HepG2 (cell line): ENCODE measurements around the gene ZNF48. TPM values are rescaled to one million over a fixed set of nuclear protein-coding genes. Genes with fewer than 3 reads are reported as not detected.

Experiments
- ATF1 ChIP-seq: IDR thresholded peaks from 2 replicates; pipeline ENCODE4 v1.6.1; 2016; ENCODE audit warnings: mild to moderate bottlenecking, control low read depth
- CENPT ChIP-seq: sonication (generic); formaldehyde crosslinking; IDR thresholded peaks from 2 replicates; pipeline ENCODE4 v1.8.0; 2022; ENCODE audit warnings: low read depth, mild to moderate bottlenecking, moderate library complexity, missing genetic modification reagents
- DPF2 ChIP-seq: sonication (generic); formaldehyde crosslinking; IDR thresholded peaks from 2 replicates; pipeline ENCODE4 v1.4.0; 2020; ENCODE audit warnings: mild to moderate bottlenecking, low read depth, missing genetic modification reagents, borderline replicate concordance
- EHMT2 ChIP-seq: fragments of 200-600 bp; sonication (generic); IDR thresholded peaks from 2 replicates; pipeline ENCODE4 v1.7.0; 2017; ENCODE audit warnings: antibody characterized with exemption, low read depth, low read length, borderline replicate concordance
- FOXP4 ChIP-seq: sonication (generic); formaldehyde crosslinking; IDR thresholded peaks from 2 replicates; pipeline ENCODE4 v1.4.0; 2020; ENCODE audit warnings: missing genetic modification reagents
- GABPA ChIP-seq, 2 experiments: IDR thresholded peaks; 2 replicates each; pipeline ENCODE4 v1.6.1; 2011 to 2016; ENCODE audit warnings: low read depth in 2 of 2, low read length in 1 of 2, missing biosample characterization in 1 of 2, missing genetic modification characterization in 1 of 2
- HNRNPK ChIP-seq: fragments of 200-400 bp; formaldehyde crosslinking; IDR thresholded peaks from 2 replicates; pipeline ENCODE4 v1.6.1; 2018; ENCODE audit warnings: low read length, low read depth, moderate library complexity, mild to moderate bottlenecking; ENCODE audit not compliant: poor library complexity, severe bottlenecking
- ISL2 ChIP-seq: sonication (generic); formaldehyde crosslinking; IDR thresholded peaks from 2 replicates; pipeline ENCODE4 v1.5.0; 2020; ENCODE audit warnings: missing genetic modification reagents
- KLF6 ChIP-seq: IDR thresholded peaks from 2 replicates; pipeline ENCODE4 v1.8.0; 2016; ENCODE audit warnings: missing biosample characterization, missing genetic modification reagents
- MEIS2 ChIP-seq: sonication (generic); formaldehyde crosslinking; IDR thresholded peaks from 2 replicates; pipeline ENCODE4 v1.9.0; 2021; ENCODE audit warnings: mild to moderate bottlenecking, missing genetic modification reagents
- MIER2 ChIP-seq: IDR thresholded peaks from 2 replicates; pipeline ENCODE4 v1.6.1; 2016; ENCODE audit warnings: missing biosample characterization, missing genetic modification reagents
- NR2C2 ChIP-seq: sonication (generic); formaldehyde crosslinking; IDR thresholded peaks from 2 replicates; pipeline ENCODE4 v1.4.0; 2020; ENCODE audit warnings: missing genetic modification reagents, mild to moderate bottlenecking, moderate library complexity, borderline replicate concordance
- PRDM15 ChIP-seq: sonication (generic); formaldehyde crosslinking; IDR thresholded peaks from 2 replicates; pipeline ENCODE4 v1.4.0; 2020; ENCODE audit warnings: missing genetic modification reagents
- SKI ChIP-seq: fragments of 450-650 bp; IDR thresholded peaks from one replicate; pipeline ENCODE4 v1.6.1; 2018; ENCODE audit warnings: mild to moderate bottlenecking; ENCODE audit not compliant: partially characterized antibody
- SOX13 ChIP-seq, 3 experiments: fragments of 450-650 bp in 1 of 3; sonication (generic) in 1 of 3; formaldehyde crosslinking in 1 of 3; IDR thresholded peaks in 2 of 3; conservative IDR thresholded peaks in 1 of 3; 2 replicates each; pipeline versions ENCODE4 v1.5.0 to v1.6.1; 2016 to 2020; ENCODE audit warnings: antibody characterized with exemption in 1 of 3, mild to moderate bottlenecking in 1 of 3, missing compliant biosample characterization in 1 of 3, missing genetic modification reagents in 1 of 3, moderate library complexity in 1 of 3
- SRF ChIP-seq: IDR thresholded peaks from 2 replicates; pipeline ENCODE4 v1.6.1; 2011; ENCODE audit warnings: mild to moderate bottlenecking, low read depth, low read length, moderate library complexity
- SRSF1 ChIP-seq: fragments of 200-400 bp; formaldehyde crosslinking; optimal IDR thresholded peaks from 2 replicates; pipeline ENCODE3; 2017; ENCODE audit warnings: mild to moderate bottlenecking, low read depth, low read length, moderate library complexity
- TP53 ChIP-seq: sonication (generic); formaldehyde crosslinking; conservative IDR thresholded peaks from 2 replicates; pipeline ENCODE4 v1.4.0; 2020; ENCODE audit warnings: missing genetic modification reagents
- ZFYVE20 ChIP-seq: sonication (generic); formaldehyde crosslinking; IDR thresholded peaks from 2 replicates; pipeline ENCODE4 v1.8.0; 2023; ENCODE audit warnings: low read depth, mild to moderate bottlenecking, moderate library complexity, missing genetic modification reagents, borderline replicate concordance
- ZNF160 ChIP-seq: sonication (generic); formaldehyde crosslinking; IDR thresholded peaks from 2 replicates; pipeline ENCODE4 v1.8.0; 2022; ENCODE audit warnings: mild to moderate bottlenecking, inconsistent platforms, missing genetic modification reagents
- ZNF260 ChIP-seq: sonication (generic); formaldehyde crosslinking; IDR thresholded peaks from 2 replicates; pipeline ENCODE4 v1.4.0; 2020; ENCODE audit warnings: missing genetic modification reagents, low read depth, mild to moderate bottlenecking, borderline replicate concordance
- ZNF430 ChIP-seq: sonication (generic); formaldehyde crosslinking; IDR thresholded peaks from 2 replicates; pipeline ENCODE4 v1.9.0; 2021; ENCODE audit warnings: mild to moderate bottlenecking, missing genetic modification reagents
- ZNF562 ChIP-seq: sonication (generic); formaldehyde crosslinking; IDR thresholded peaks from 2 replicates; pipeline ENCODE4 v1.8.0; 2022; ENCODE audit warnings: missing genetic modification reagents, borderline replicate concordance
- ZNF7 ChIP-seq: IDR thresholded peaks from 2 replicates; pipeline ENCODE4 v1.6.1; 2016; ENCODE audit warnings: missing biosample characterization, missing genetic modification reagents
- polyA plus RNA-seq, 8 experiments: library from polyadenylated mRNA; depleted of rRNA in 3 of 8; stranded (reverse) in 7 of 8; unstranded in 1 of 8; fragments of >200 nt; fragmentation: Illumina TruSeq in 4 of 8; extraction: Trizol in 4 of 8; gene quantifications; 2 replicates each; pipeline versions ENCODE4 v1.2.1 to v1.2.3, GENCODE V29; 2011 to 2016; ENCODE audit warnings: low read depth in 4 of 8, missing spikeins in 1 of 8, mixed read lengths in 1 of 8; ENCODE audit not compliant: insufficient read depth in 1 of 8
- total RNA-seq, 5 experiments: library from RNA; depleted of rRNA; stranded (reverse); fragments of >200 nt; fragmentation: Illumina TruSeq; extraction: Trizol; gene quantifications; 2 replicates each; pipeline ENCODE4 v1.2.3, GENCODE V29; 2016; ENCODE audit warnings: low read depth in 1 of 5

ZNF48 gene
- total and polyA plus RNA-seq, 2 of the 13 experiments (the other 11 are each of a cell fraction or from before 2014, with no cell fraction given), result 9.9 to 12.3 TPM

- TF ChIP-seq MEIS2, result no peak; the same call in 1 of the 2 replicates
- TF ChIP-seq EHMT2, result no peak
- no peak for TF ChIP-seq FOXP4 (CRISPR knock-in tag)
- TF ChIP-seq TP53 (CRISPR knock-in tag), result peak; percentile 58; the same call in 1 of the 2 replicates
- no peak for TF ChIP-seq ZNF260
- TF ChIP-seq SRSF1, result peak; percentile 38
- TF ChIP-seq SRF, result no peak
- TF ChIP-seq ISL2 (CRISPR knock-in tag), result peak; percentile 52
- TF ChIP-seq ZNF562, result no peak
- no peak for TF ChIP-seq SOX13 (IDR thresholded peaks at IDR 0.05)
- TF ChIP-seq SOX13 (CRISPR knock-in tag; conservative IDR thresholded peaks at IDR 0.05 in 1 of 2, IDR thresholded peaks at IDR 0.05 in 1 of 2), result peak in 1 of 2 experiments; percentile 42; a peak in 1 of 4 replicates
- TF ChIP-seq ZFYVE20 (CRISPR knock-in tag), result no peak
- TF ChIP-seq SKI, result peak; percentile 91
- TF ChIP-seq MIER2 (CRISPR knock-in tag), result peak; percentile 66; the same call in 1 of the 2 replicates
- peak; percentile 95 for TF ChIP-seq GABPA (IDR thresholded peaks at IDR 0.05; ENCODE audit: low read depth, low read length)
- TF ChIP-seq GABPA (CRISPR knock-in tag; IDR thresholded peaks at IDR 0.05; ENCODE audit: low read depth), result peak; percentile 85
- TF ChIP-seq NR2C2 (CRISPR knock-in tag), result peak; percentile 89
- no peak for TF ChIP-seq DPF2
- TF ChIP-seq HNRNPK, result peak; percentile 68
- TF ChIP-seq ATF1, result no peak
- no peak; the same call in 1 of the 2 replicates for TF ChIP-seq PRDM15 (CRISPR knock-in tag)
- 0 out of 2 replicates have a peak, but pooled peaks have one; percentile 51 for TF ChIP-seq CENPT
- TF ChIP-seq KLF6 (CRISPR knock-in tag), result peak; percentile 9; the same call in 1 of the 2 replicates
- TF ChIP-seq ZNF7 (CRISPR knock-in tag), result no peak; the same call in 1 of the 2 replicates
- TF ChIP-seq ZNF160 (CRISPR knock-in tag), result peak; percentile 50; the same call in 1 of the 2 replicates
- TF ChIP-seq ZNF430 (CRISPR knock-in tag), result peak; percentile 85
Observed at GRCh38 chr16:30395155-30395991, at the start of gene ZNF48 (continued).
